Measurements from ENCODE around the gene SMAP1. TPM values are rescaled to one million over a fixed set of nuclear protein-coding genes. Genes with fewer than 3 reads are reported as not detected.
"Not testable (repeated sequence)": the region's sequence is repeated elsewhere in the genome, so short reads cannot be mapped to it uniquely, and the experiment has no call there.

Gene SMAP1
- polyA plus RNA-seq, 12 donors: 26.4 to 34.9 (median 30.7) TPM; not detected in 1

- DNase-seq: no peak
These were observed 67.8 kb downstream of the SMAP1 start for GRCh38 chr6:70735513-70735912.

- no peak for DNase-seq
These were observed 70.3 kb downstream of the SMAP1 start for GRCh38 chr6:70738028-70738427.

GRCh38 chr6:70739534-70739933 is 71.9 kb downstream of the SMAP1 start:
- DNase-seq: no peak

DNA sequence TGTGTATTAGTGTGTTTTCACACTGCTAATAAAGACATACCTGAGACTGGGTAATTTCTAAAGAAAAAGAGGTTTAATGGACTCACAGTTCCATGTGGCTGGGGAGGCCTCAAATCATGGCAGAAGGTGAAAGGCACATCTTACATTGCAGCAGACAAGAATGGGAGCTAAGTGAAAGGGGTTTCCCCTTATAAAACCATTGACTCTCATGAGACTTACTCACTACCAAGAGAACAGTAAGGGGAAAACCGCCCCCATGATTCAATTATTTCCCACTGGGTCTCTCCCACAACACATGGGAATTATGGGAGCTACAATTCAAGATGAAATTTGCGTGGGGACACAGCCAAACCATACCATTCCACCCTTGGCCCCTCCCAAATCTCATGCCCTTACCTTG is 73.1 kb downstream of the SMAP1 start:
- not testable (repeated sequence) for DNase-seq

DNA sequence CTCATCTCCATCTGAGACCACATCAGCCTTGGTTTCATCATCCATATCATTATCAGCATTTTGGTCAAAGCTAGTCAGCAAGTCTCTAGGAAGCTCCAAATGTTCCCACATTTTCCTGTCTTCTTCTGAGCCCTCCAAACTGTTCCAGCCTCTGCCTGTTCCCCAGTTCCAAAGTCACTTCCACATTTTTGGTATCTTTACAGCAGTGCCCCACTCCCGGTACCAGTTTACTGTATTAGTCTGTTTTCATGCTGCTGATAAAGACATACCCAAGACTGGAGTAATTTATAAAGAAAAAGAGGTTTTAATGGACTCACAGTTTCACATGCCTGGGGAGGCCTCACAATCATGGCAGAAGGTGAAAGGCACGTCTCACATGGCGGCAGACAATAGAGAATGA is 74.8 kb downstream of the SMAP1 start:
- DNase-seq: not testable (repeated sequence)

DNA sequence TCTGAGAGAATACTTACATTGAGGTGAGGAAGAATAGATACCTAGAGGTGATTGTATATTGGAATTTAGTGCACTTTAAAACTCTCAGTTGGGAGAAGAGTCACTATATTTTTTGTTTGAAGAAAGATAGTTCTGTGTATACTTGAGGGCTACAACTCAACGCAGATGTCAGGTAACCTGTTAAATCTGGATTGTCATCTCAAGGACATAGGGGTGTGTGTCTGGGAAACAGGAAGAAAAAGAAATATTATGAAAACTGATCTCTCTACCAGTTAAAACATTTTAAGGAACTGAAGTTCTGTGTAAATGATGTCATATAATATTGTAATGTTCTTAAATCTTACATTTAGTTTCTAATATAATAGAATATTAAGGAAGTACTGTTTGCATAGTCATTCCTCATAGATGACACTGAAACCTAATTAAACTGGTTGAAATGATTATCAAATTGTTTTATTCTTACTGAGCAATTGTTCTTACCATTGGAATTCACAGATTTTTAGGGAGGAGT is 86.2 kb downstream of the SMAP1 start:
- no peak for DNase-seq

- DNase-seq: no peak
These were observed 91.2 kb downstream of the SMAP1 start for GRCh38 chr6:70758883-70759282.

DNA sequence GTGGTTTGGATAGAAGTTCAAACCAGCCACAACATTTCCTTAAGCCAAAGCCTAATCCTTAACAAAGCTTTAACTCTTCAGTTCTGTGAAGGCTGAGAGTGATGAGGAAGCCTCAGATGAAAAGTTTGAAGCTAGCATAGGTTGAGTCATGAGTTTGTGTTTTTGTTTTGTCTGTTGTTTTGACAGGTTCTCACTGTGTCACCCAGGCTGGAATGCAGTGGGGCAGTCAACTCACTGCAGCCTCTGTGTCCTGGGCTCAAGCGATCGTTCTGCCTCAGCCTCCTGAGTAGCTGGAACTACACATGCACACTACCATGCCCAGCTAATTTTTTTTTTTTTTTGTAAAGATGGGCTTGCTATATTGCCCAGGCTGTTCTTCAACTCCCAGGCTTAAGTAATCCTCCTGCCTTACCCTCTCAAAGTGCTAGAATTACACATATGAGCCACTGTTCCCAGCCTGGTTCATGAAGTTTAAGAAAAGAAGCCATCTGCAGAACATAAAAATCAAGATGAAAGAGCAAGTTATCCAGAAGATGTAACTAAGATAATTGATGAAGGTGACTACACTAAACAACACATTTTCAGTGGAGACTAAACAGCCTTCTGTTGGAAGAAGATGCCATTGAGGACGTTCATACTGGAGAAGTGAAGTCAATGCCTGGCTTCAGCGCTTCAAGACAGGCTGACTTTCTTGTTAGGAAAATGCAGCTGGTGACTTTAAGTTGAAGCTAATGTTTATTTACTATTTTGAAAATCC is 96.2 kb downstream of the SMAP1 start:
- no peak for DNase-seq

- no peak for DNase-seq
These were observed 97.0 kb downstream of the SMAP1 start for GRCh38 chr6:70764706-70765105.

- not testable (repeated sequence) for DNase-seq
These were observed 103.7 kb downstream of the SMAP1 start for GRCh38 chr6:70771351-70771750.

DNA sequence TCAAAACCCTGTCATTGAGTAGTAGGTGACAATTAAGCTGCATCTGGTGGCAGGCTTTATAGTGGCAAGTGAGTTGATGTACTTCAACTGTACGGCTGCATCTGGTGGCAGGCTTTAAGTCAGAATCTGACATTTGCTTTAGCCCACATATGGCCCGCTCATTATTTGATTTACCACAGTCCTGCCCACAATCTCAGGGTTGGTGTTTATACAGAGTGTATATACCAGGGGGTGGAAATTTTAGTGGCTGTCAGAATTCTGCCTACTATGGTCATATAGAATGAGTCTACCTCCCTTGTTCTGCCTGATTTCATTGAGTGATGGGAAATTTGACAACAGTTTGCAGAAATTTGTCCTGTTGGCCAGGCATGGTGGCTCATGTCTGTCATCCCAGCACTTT is 112.3 kb downstream of the SMAP1 start:
- no peak for DNase-seq

GRCh38 chr6:70790483-70791224 is 123.0 kb downstream of the SMAP1 start:
- DNase-seq: no peak

GRCh38 chr6:70797625-70798024 is 129.9 kb downstream of the SMAP1 start:
- DNase-seq: no peak

GRCh38 chr6:70806086-70806485 is 138.4 kb downstream of the SMAP1 start:
- DNase-seq: no peak

DNA sequence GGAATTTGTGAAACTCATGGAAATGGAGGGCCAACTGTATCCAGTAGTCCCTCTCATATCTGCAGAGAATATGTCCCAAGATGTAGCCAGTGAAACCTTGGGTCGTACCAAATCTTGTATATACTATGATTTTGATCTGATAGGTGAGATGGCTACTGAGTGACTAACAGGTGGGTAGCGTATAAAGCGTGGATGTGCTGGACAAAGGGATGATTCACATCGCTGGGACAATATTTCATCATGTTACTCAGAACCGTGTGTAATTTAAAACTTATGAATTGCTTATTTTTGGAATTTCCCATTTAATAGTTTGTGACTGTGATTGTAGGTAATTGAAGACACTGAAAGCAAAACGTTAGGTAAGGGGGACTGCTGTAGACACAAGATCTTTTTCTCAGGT is 144.1 kb downstream of the SMAP1 start:
- DNase-seq: no peak

DNA sequence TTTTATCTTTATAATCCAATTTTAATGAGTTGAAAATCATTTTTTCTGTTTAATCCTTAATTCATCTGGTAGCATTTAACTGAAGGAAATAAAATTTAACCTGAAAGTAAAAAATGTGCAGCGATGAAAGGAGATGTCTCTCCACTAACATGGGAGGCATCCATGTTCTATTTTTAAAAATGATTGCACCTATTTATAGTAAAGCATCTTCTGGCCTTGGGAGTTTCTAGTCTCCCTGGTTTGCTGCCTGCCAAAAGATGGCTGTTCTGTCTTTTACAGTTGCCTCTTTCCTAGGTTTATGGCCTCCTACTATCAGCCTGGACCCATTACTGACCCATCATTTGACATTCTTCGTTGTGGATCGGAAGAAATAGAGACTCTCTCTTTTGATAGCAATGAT is 146.2 kb downstream of the SMAP1 start:
- DNase-seq: no peak

DNA sequence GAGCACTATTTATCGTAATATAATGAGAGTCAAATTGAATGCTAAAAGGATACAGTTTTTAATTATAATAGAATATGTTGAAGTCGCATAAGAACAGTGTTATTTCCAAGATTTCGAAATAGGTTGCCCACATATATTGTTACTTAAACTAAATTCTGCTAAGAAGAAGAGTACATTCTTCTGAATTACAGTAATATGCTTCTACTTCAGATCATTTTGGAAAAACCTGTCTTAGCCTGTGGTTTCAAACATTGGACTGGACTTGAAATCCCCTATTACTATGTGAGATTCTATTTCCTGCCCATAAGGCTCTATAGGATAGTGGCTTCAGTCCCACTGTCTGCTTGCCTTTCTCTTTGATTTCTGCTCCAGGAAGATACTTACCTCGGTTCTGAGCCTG is 152.0 kb downstream of the SMAP1 start:
- no peak for DNase-seq

- DNase-seq: no peak
These were observed 153.1 kb downstream of the SMAP1 start for GRCh38 chr6:70820778-70821177.

- DNase-seq: no peak
These were observed 154.1 kb downstream of the SMAP1 start for GRCh38 chr6:70821751-70822150.

DNA sequence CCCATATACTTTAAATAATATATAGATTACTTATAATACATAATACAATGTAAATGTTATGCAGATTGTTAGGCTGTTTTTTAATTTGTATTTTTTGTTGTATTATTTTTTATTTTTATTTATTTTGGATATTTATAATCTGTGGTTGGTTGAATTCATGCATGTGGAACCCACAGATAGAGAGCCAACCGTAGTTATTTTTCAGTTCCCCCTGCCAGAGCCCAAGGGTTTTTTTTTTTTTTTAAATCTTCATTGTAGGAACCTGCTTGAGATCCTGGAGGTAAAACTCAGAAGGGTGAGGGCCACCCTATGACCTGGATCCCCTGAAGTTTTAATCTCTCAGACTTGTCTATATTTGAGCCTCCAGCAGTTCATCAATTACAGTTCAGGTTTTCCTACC is 156.0 kb downstream of the SMAP1 start:
- DNase-seq: no peak

DNA sequence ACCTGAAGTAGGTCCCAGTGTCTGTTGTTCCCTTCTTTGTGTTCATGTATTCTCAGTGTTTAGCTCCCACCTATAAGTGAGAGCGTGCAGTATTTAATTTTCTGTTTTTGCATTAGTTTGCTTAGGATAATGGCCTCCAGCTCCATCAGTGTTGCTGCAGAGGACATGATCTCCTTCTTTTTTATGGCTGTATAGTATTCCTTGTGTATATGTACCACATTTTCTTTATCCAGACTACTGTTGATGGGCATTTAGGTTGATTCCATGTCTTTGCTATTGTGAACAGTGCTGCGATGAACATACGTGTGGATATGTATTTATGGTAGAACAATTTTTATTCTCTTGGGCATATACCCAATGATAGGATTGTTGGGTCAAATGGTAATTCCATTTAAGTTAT is 163.7 kb downstream of the SMAP1 start:
- DNase-seq: no peak

DNA sequence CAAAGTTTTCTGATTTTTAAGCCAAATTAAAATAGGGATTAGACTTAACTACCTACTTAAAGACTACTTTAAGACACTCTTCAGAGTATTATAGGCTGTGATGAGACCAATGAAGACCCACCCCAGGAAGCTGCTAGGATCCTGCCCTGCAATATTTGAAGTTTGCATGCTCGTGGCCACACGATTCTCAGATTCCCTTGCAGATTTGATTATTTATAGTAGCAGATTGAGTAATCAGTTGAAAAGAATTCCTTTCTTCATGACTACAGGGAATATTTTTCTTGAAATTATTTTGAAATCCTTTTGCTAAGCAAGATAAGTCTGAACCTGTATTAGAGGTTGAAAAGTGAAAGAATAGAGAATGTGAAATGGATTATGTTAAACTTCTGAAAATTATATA is 166.8 kb downstream of the SMAP1 start:
- DNase-seq: no peak

- DNase-seq: no peak
These were observed 171.2 kb downstream of the SMAP1 start for GRCh38 chr6:70838907-70839285.

All from muscle of arm (tissue), 12 donors.